ENCODE results near the gene EMP2. TPM values are rescaled to one million over a fixed set of nuclear protein-coding genes. Genes with fewer than 3 reads are reported as not detected.

Gene EMP2
- total and polyA plus RNA-seq, 8 donors: 58.2 to 487 (median 67.6) TPM

DNA sequence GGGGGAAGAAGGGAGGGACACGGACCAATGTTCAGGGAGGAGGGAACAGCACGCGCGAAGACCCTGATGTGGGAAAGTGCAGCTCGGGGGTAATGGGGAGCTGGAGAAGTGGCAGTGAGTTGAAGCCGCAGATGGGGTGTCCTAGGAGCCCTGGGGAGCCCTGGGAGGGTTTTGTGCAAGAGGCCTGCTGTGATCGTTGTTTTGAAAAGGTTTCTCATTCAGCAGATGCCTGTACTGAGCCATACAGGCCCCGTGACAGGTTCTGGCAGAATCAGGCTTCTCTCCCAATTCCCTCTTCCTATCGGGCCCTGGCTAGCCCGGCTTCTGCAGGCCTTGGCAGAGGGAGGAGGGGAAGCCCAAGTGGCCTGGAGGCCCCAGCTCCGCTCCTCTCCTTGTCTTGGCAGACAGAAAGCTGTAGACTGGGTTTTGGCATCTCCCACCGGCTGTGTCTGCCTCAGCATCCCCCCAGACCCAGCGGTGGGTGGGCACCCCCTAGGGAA lies 38.4 kb upstream of the EMP2 start:
- H3K27ac ChIP-seq: peak overlapping the region in 1 of 2 donors; percentile 73
- H3K9me3 ChIP-seq: no peaks in the 10 kb centered on the region
- no peaks in the 10 kb centered on the region for H3K36me3 ChIP-seq
- H3K4me3 ChIP-seq: peak overlapping the region; percentile 7 to 29
- no peak for ATAC-seq
- intact Hi-C loops (cut with DNase I): no loop called here
- TF ChIP-seq, protein P1, sequence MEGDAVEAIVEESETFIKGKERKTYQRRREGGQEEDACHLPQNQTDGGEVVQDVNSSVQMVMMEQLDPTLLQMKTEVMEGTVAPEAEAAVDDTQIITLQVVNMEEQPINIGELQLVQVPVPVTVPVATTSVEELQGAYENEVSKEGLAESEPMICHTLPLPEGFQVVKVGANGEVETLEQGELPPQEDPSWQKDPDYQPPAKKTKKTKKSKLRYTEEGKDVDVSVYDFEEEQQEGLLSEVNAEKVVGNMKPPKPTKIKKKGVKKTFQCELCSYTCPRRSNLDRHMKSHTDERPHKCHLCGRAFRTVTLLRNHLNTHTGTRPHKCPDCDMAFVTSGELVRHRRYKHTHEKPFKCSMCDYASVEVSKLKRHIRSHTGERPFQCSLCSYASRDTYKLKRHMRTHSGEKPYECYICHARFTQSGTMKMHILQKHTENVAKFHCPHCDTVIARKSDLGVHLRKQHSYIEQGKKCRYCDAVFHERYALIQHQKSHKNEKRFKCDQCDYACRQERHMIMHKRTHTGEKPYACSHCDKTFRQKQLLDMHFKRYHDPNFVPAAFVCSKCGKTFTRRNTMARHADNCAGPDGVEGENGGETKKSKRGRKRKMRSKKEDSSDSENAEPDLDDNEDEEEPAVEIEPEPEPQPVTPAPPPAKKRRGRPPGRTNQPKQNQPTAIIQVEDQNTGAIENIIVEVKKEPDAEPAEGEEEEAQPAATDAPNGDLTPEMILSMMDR (IDR thresholded peaks at IDR 0.05): no peak
- peaks cover 17 to 41% of the 10 kb centered on the region in 2 donors for H3K4me1 ChIP-seq
- no peak for DNase-seq
- peaks cover 0 to 7% of the 10 kb centered on the region in 2 donors for H3K27me3 ChIP-seq

DNA sequence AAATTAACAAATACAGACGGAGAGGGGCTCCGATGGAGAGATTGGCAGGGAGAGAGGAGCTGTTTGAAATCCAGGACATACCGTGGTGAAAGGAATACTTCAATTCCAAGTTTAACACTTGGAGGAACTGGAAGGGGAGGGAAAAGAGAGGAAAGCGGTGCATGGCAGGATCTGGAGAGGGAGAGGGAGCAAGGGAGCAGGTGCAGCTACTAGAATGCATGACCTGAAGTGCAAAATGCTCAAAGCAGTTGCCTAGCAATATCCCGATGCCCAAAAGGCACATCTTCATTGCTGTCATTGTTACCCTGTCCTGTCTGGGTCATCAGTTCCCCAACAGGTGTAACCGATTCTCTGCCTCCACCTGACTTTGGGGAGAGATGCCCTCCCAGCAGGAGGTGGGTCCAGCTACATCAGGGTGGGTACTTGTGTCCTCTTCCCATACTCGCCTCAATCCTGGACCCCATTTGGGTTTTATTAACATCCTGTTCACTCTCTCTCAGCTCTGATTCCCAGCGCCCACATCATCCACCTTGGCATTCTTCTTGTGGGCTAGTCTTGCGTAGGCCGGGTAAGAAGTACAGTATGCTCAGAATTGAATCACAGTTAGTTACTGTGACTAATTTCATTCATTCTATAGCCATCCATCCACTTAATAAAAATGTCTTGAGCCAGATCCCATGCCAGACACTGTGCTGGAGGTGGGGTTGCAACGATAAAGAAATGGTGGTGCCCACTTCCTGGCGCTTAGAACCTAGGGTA lies 37.4 kb upstream of the EMP2 start:
- H3K27me3 ChIP-seq: peaks cover 0 to 7% of the 10 kb centered on the region in 2 donors
- peaks cover 17 to 40% of the 10 kb centered on the region in 2 donors for H3K4me1 ChIP-seq
- TF ChIP-seq, protein P1 (IDR thresholded peaks at IDR 0.05): no peak
- ATAC-seq (no peak), DNase-seq (no peak)
- intact Hi-C loops (cut with DNase I): no loop called here
- H3K9me3 ChIP-seq: no peaks in the 10 kb centered on the region
- no peaks in the 10 kb centered on the region for H3K36me3 ChIP-seq
- peak overlapping the region; percentile 67 to 73 for H3K27ac ChIP-seq
- no peak overlapping the region for H3K4me3 ChIP-seq

DNA sequence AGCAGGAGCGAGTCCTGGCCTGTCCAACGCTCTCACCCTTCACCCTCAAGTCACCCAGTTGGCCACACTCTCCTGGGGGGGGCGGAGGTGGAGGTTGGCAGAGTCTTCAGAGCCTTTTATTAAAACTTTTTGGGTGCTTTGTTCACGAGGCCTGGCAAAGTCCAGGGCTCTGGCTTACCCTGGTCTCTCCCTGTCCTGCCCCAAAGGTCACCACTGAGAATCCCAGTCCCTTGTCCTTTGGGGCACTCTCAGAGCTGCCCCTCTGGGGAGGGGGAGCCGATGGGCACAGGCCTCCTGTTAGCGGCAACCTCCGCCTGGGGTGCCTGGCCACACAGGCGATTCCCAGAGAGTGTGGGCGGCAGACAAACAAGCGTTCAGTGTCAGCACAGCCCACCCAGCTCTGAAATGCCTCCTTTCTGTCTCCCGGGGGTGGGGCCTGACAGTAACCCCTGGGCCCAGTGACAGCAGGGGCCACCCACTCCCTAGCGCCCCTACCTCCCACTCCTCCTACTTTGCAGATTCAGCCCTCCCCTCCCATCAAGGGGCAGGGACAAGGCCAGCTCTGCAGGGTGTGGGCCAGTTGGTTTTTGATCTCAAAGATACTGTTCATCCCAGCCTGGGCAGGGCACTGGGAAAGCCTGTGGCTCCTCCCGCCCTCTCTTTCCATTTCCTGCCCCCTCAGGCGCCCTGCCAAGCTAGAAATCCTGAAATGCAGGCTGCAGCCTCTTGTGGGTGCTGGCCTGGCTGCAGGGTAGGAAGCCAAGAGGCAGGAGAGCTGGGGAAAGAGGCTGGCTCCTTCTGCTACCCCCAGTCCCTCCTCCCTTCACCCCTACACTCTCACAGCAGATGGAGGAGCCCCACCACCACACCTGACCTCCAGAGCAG lies 36.6 kb upstream of the EMP2 start:
- Histone ChIP-seq H3K9me3 (no peaks in the 10 kb centered on the region), H3K4me1 (peaks cover 17 to 37% of the 10 kb centered on the region in 2 donors), H3K27me3 (peaks cover 0 to 7% of the 10 kb centered on the region in 2 donors), H3K27ac (peak overlapping the region; percentile 67 to 73), H3K36me3 (no peaks in the 10 kb centered on the region), H3K4me3 (no peak overlapping the region)
- ATAC-seq: peak; percentile 85
- intact Hi-C loops (cut with DNase I): no loop called here
- TF ChIP-seq, protein P1 (IDR thresholded peaks at IDR 0.05): peak in 1 of 2 donors; percentile 16
- peak in 3 of 4 donors; percentile 52 to 87 (median 79) for DNase-seq

GRCh38 chr16:10616419-10616755 lies 36.0 kb upstream of the EMP2 start:
- H3K9me3 ChIP-seq: no peaks in the 10 kb centered on the region
- DNase-seq (no peak), ATAC-seq (no peak)
- intact Hi-C loops (cut with DNase I): no loop called here
- no peaks in the 10 kb centered on the region for H3K36me3 ChIP-seq
- H3K4me1 ChIP-seq: peaks cover 17 to 37% of the 10 kb centered on the region in 2 donors
- H3K27ac ChIP-seq: peak overlapping the region; percentile 67 to 73
- peaks cover 0 to 7% of the 10 kb centered on the region in 2 donors for H3K27me3 ChIP-seq
- TF ChIP-seq, protein P1 (IDR thresholded peaks at IDR 0.05): no peak
- no peak overlapping the region for H3K4me3 ChIP-seq

- Histone ChIP-seq H3K36me3 (no peaks in the 10 kb centered on the region), H3K4me1 (peaks cover 16 to 34% of the 10 kb centered on the region in 2 donors), H3K4me3 (no peak overlapping the region), H3K27ac (no peak overlapping the region), H3K27me3 (peaks cover 0 to 7% of the 10 kb centered on the region in 2 donors), H3K9me3 (no peaks in the 10 kb centered on the region)
- TF ChIP-seq, protein P1 (IDR thresholded peaks at IDR 0.05): no peak
- ATAC-seq: no peak
- intact Hi-C loops (cut with DNase I): no loop called here
- no peak for DNase-seq
These were observed 34.3 kb upstream of the EMP2 start for GRCh38 chr16:10614685-10615084.
